OCI-LY1 (cell line): ENCODE results near the gene USP5.
"Not testable (repeated sequence)": the region's sequence is repeated elsewhere in the genome, so short reads cannot be mapped to it uniquely, and the experiment has no call there.

Source experiments
- H2AFZ ChIP-seq: fragments of 200-600 bp; sonication (generic), shearing (Covaris generic); 2 replicates; pipeline ENCODE4 v1.6.0; 2014; ENCODE audit warnings: antibody characterized with exemption, mild to moderate bottlenecking, low read length
- H3F3A ChIP-seq: fragments of 200-600 bp; sonication (generic), shearing (Covaris generic); 2 replicates; pipeline ENCODE4 v1.6.0; 2014; ENCODE audit warnings: mild to moderate bottlenecking, antibody characterized with exemption, low read length, moderate library complexity; ENCODE audit not compliant: insufficient read depth
- H3K27ac ChIP-seq: fragments of 200-600 bp; sonication (generic); 2 replicates; pipeline ENCODE4 v1.5.1; 2014; ENCODE audit warnings: low read length, mixed run types, mild to moderate bottlenecking, low read depth; ENCODE audit not compliant: poor library complexity, severe bottlenecking
- H3K27me3 ChIP-seq: fragments of 200-600 bp; sonication (generic); 2 replicates; pipeline ENCODE4 v1.6.0; 2014; ENCODE audit warnings: antibody characterized with exemption, mild to moderate bottlenecking, low read length, moderate library complexity; ENCODE audit not compliant: insufficient read depth
- H3K36me3 ChIP-seq: fragments of 200-600 bp; sonication (generic); 2 replicates; pipeline ENCODE4 v1.6.1; 2014; ENCODE audit warnings: mild to moderate bottlenecking, antibody characterized with exemption, low read length, moderate library complexity, mixed read lengths; ENCODE audit not compliant: insufficient read depth
- H3K4me1 ChIP-seq: fragments of 200-600 bp; sonication (generic); 2 replicates; pipeline ENCODE4 v1.5.1; 2014; ENCODE audit warnings: mild to moderate bottlenecking, low read length, moderate library complexity; ENCODE audit not compliant: insufficient read depth, severe bottlenecking
- H3K4me2 ChIP-seq: fragments of 200-600 bp; sonication (generic), shearing (Covaris generic); 2 replicates; pipeline ENCODE4 v1.6.1; 2014; ENCODE audit warnings: low read length
- H3K4me3 ChIP-seq: fragments of 200-600 bp; sonication (generic); 2 replicates; pipeline ENCODE4 v1.5.1; 2014; ENCODE audit warnings: low read length, low read depth, mild to moderate bottlenecking, mixed read lengths; ENCODE audit not compliant: poor library complexity, severe bottlenecking
- H3K79me2 ChIP-seq: fragments of 200-600 bp; shearing (Covaris generic); 2 replicates; pipeline ENCODE4 v1.6.1; 2016; ENCODE audit warnings: mixed run types, low read length, mixed read lengths; ENCODE audit not compliant: insufficient read depth
- H3K9ac ChIP-seq: fragments of 200-600 bp; sonication (generic), shearing (Covaris generic); 2 replicates; pipeline ENCODE4 v1.6.1; 2014; ENCODE audit warnings: mild to moderate bottlenecking, low read length, mixed read lengths
- H3K9me2 ChIP-seq: fragments of 200-600 bp; sonication (generic), shearing (Covaris generic); 2 replicates; pipeline ENCODE4 v1.6.1; 2014; ENCODE audit warnings: low read depth, mild to moderate bottlenecking, low read length, mixed read lengths
- H3K9me3 ChIP-seq: fragments of 200-600 bp; shearing (Covaris generic); 2 replicates; pipeline ENCODE4 v1.6.1; 2014; ENCODE audit warnings: low read length, mixed read lengths
- H4K20me1 ChIP-seq: fragments of 200-600 bp; sonication (generic), shearing (Covaris generic); 2 replicates; pipeline ENCODE4 v1.6.0; 2016; ENCODE audit warnings: mild to moderate bottlenecking, low read length; ENCODE audit not compliant: insufficient read depth
- EZH2 ChIP-seq: fragments of 200-600 bp; sonication (generic), shearing (Covaris generic); IDR thresholded peaks from 2 replicates; pipeline ENCODE4 v1.8.0; 2017; ENCODE audit warnings: borderline replicate concordance, mixed run types, mild to moderate bottlenecking, antibody characterized with exemption, low read length, moderate library complexity, mixed read lengths
- TF ChIP-seq, protein P1 (sequence below): fragments of 200-600 bp; sonication (generic), shearing (Covaris generic); IDR thresholded peaks from 2 replicates; pipeline ENCODE4 v1.5.1; 2017; ENCODE audit warnings: mild to moderate bottlenecking, antibody characterized with exemption, low read length, moderate library complexity, mixed read lengths

USP5 gene

DNA sequence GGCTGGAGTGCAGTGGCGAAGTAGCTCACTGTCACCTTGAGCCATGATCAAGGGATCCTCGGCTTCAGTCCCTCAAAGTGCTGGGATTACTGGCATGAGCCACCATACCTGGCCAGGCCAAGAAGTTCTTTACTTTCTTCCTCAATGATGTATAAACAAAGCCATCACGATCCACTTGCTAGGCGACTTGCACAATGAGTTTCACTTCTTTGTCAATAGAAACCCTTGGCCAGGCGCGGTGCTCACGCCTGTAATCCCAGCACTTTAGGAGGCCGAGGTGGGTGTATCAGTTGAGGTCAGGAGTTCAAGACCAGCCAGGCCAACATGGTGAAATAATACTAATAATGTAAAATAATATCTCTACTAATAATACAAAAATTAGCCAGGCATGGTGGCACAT is 35.5 kb downstream of the USP5 start:
- Histone ChIP-seq H4K20me1 (no peaks in the 10 kb centered on the region), H3K79me2 (no peaks in the 10 kb centered on the region), H3K9me3 (no peaks in the 10 kb centered on the region), H3K4me1 (peaks cover 13% of the 10 kb centered on the region), H3K4me3 (no peak overlapping the region), H3K9ac (no peak overlapping the region), H2AFZ (no peak overlapping the region), H3K9me2 (no peaks in the 10 kb centered on the region), H3F3A (no peaks in the 10 kb centered on the region), H3K27ac (no peak overlapping the region), H3K36me3 (peaks cover 17% of the 10 kb centered on the region), H3K4me2 (no peak overlapping the region), H3K27me3 (no peaks in the 10 kb centered on the region)
- no peak for TF ChIP-seq EZH2

DNA sequence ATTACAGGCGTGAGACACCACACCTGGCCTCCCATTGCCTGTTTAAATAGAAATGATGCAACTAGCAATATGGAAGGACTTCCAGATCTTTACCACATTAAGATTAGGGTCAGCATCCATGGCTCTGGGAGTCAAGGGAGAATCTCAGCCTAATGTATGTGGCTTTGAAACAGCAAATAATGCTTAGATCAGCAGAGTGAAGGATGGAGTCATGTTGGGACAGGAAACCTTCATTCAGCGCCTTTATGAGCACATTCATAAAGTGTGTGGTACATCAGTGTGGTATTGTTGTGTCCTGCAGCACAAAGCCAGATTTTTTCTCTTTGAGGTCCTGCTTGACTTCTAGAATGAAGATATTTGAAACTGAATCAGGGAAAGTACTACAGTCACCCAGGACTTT is 36.4 kb downstream of the USP5 start:
- H3F3A ChIP-seq, result no peaks in the 10 kb centered on the region
- H3K9me2 ChIP-seq, result no peaks in the 10 kb centered on the region
- H4K20me1 ChIP-seq, result no peaks in the 10 kb centered on the region
- no peak overlapping the region for H3K27ac ChIP-seq
- H3K27me3 ChIP-seq, result no peaks in the 10 kb centered on the region
- H3K4me2 ChIP-seq, result no peak overlapping the region
- H3K4me1 ChIP-seq, result peaks cover 13% of the 10 kb centered on the region
- no peak overlapping the region for H2AFZ ChIP-seq
- no peaks in the 10 kb centered on the region for H3K9me3 ChIP-seq
- H3K36me3 ChIP-seq, result peaks cover 17% of the 10 kb centered on the region
- H3K9ac ChIP-seq, result no peak overlapping the region
- no peak overlapping the region for H3K4me3 ChIP-seq
- TF ChIP-seq EZH2, result no peak
- TF ChIP-seq, protein P1, sequence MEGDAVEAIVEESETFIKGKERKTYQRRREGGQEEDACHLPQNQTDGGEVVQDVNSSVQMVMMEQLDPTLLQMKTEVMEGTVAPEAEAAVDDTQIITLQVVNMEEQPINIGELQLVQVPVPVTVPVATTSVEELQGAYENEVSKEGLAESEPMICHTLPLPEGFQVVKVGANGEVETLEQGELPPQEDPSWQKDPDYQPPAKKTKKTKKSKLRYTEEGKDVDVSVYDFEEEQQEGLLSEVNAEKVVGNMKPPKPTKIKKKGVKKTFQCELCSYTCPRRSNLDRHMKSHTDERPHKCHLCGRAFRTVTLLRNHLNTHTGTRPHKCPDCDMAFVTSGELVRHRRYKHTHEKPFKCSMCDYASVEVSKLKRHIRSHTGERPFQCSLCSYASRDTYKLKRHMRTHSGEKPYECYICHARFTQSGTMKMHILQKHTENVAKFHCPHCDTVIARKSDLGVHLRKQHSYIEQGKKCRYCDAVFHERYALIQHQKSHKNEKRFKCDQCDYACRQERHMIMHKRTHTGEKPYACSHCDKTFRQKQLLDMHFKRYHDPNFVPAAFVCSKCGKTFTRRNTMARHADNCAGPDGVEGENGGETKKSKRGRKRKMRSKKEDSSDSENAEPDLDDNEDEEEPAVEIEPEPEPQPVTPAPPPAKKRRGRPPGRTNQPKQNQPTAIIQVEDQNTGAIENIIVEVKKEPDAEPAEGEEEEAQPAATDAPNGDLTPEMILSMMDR, result no peak
- H3K79me2 ChIP-seq, result no peaks in the 10 kb centered on the region

DNA sequence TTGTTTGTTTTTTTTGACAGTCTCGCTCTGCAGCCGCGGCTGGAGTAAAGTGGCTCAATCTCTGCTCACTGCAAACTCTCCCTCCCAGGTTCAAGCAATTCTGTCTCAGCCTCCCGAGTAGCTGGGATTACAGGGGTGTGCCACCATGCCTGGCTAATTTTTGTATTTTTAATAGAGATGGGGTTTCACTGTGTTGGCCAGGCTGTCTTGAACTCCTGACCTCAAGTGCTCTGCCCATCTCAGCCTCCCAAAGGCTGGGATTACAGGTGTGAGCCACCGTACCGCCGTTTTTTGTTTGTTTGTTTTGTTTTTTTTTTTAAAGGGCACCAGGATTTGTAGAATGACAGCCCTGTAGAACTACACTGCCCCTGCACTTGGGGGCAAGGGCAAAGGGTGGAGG is 36.8 kb downstream of the USP5 start:
- not testable (repeated sequence) for H3K9me3 ChIP-seq, H3K9me2 ChIP-seq, H3K79me2 ChIP-seq, H3F3A ChIP-seq, H4K20me1 ChIP-seq, H3K9ac ChIP-seq, H3K4me3 ChIP-seq, H3K27ac ChIP-seq, H2AFZ ChIP-seq, H3K27me3 ChIP-seq, H3K4me2 ChIP-seq
- Histone ChIP-seq H3K36me3 (peaks cover 17% of the 10 kb centered on the region), H3K4me1 (peaks cover 13% of the 10 kb centered on the region)

DNA sequence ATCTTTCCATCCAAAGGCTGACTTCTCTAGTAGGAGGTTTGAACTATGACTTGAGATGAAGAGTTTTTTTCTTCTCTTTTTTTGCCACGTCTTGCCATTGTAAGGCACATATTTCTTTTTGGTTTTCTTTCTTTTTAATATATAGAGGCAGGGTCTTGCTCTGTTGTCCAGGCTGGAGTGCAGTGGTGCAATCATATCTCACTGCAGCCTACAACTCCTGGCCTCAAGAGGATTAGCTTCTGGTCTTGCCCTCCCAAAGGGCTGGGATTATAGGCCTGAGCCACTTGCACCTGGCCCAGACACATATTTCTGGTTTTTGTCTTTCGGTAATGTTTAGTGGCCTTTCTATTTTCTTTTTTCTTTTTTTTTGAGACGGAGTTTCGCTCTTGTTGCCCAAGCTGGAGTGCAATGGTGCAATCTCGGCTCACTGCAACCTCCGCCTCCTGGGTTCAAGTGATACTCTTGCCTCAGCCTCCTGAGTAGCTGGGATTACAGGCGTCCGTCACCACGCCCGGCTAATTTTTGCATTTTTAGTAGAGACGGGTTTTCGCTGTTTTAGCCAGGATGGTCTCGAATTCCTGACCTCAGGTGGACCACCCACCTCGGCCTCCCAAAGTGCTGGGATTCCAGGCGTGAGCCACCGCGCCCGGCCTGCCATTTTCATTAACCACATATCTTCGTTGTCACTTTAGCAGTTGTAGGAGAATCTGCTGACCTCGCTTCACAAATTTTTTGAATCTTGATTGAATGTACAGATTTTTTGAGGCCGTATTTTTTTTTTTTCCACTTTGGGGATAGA is 38.0 kb downstream of the USP5 start:
- not testable (repeated sequence) for H3F3A ChIP-seq, H3K36me3 ChIP-seq, H3K9me2 ChIP-seq, H3K27me3 ChIP-seq, H2AFZ ChIP-seq, H3K79me2 ChIP-seq, H3K9me3 ChIP-seq, H4K20me1 ChIP-seq
- Histone ChIP-seq H3K4me3 (peak overlapping the region; percentile 59), H3K4me1 (peaks cover 13% of the 10 kb centered on the region), H3K4me2 (peak overlapping the region; percentile 70), H3K27ac (peak overlapping the region; percentile 79), H3K9ac (peak overlapping the region; percentile 66; the same call in 1 of the 2 replicates)
